Effector CD4-positive, alpha-beta T cell (primary cell): ENCODE measurements around the gene KCNA10.

ENCODE experiments used
- DNase-seq: peaks from one replicate; pipeline ENCODE4 v3.0.0-alpha.2; 2020

The KCNA10 gene

DNA sequence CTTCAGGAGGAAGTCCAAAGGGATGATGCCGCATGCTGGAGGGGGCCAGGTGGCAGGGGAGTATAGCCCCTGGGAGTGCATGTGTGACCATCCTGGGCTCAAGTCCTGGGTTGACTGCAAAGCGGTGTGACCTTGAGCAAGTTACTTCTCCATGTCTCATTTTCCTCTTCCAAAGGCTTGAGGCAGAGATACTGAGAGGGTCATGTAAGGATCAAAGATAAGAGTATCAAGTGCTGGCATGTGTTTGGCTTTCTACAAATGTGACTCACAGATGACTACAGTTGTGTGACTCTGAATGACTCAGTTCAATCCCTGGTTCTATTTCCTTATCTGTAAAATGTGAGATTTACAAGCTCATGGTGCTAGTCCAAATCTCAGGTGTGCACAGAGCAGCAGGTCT, 41.9 kb downstream of the KCNA10 start:
- no peak for DNase-seq

- no peak for DNase-seq
Observed at GRCh38 chr1:110476028-110476765, 42.8 kb downstream of the KCNA10 start.

DNA sequence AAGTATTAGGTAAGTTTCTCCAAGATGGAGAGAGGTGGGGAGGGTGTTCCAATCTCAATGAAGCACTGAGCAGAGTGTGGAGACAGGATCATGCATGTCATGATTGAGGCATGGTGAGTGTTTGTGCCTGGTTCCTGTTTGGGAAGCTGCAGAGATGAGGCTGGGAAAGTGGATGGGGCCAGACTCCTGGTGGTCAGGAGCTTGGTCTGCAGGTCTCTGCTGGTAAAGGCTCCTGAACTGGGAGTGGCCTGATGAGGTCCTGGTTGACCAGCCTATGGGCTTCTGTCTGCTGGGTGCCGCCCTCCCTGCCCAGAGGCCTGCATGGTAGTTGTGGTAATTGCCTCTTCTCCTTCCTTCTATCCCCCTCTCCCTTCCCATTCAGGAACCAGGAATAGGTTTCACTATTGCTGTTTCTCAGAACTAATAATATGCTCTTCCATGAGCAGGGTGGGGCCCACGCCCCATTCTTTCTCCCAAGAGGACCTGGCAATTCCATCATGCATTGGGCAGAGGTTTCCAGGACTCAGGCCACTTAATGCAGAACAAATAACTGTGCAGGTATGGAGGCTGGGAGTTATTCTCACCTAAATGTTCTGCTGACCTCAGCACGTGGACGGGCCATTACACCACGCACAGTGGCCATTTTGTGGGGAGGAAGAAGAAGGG, 43.5 kb downstream of the KCNA10 start:
- no peak for DNase-seq

DNA sequence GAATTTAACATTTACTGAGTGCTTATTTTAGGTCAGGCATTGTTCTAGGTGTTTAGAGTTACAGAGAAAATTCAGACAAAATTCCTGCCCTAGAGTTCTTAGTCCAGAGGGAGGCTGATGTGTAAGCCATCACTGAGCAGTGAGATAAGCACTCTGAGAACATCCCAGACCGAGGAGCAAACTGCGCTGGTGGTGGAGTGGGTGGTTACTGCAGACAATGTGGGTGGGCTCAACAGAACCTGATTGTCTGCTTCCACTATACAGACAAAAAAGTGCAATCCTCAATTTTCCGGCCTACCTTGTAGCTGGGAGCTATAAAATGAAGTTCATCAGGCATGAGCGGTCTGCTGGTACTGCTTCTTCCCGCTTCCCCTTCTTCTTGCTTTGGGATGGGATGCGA, 44.5 kb downstream of the KCNA10 start:
- no peak for DNase-seq

- no peak for DNase-seq
Observed at GRCh38 chr1:110472546-110472945, 46.4 kb downstream of the KCNA10 start.

DNA sequence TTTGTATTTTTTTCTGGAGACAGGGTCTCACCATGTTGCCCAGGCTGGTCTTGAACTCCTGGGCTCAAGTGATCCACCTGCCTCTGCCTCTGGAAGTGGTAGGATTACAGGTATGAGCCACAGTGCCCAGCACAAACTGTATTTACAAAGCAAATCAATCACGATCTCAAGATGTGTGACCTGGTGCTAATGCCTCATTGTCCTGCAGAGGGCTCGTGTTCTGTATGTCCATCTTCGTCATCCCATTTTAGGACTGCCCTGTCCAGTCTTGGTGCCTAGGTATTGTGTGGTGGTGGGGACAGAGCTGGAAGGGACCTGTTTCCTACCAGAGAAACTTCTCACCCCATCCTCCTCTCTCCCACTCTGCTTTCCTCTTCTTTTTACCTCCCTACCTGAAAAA, 47.8 kb downstream of the KCNA10 start:
- DNase-seq = no peak
